SH-SY5Y (cell line): ENCODE measurements around the gene DLX6.

Experiments used
- GATA2 ChIP-seq: IDR thresholded peaks from 2 replicates; pipeline ENCODE4 v1.6.1; 2011; ENCODE audit warnings: mild to moderate bottlenecking, low read depth, low read length
- GATA3 ChIP-seq: IDR thresholded peaks from 2 replicates; pipeline ENCODE4 v1.6.1; 2011; ENCODE audit warnings: low read depth, mild to moderate bottlenecking, low read length, moderate library complexity

GRCh38 chr7:96989859-96990317, 15.5 kb upstream of the DLX6 start:
- TF ChIP-seq GATA2, result no peak
- no peak for TF ChIP-seq GATA3
